GM13977 (cell line): ENCODE measurements around the gene TMOD2.

Experiments used
- DNase-seq: peaks from one replicate; pipeline ENCODE4 v3.0.0; 2012; ENCODE audit warnings: low spot score
- CTCF ChIP-seq: IDR thresholded peaks from 2 replicates; pipeline ENCODE4 v1.5.1; 2012; ENCODE audit warnings: mild to moderate bottlenecking, control low read depth; ENCODE audit not compliant: insufficient read depth; ENCODE audit errors: extremely low read depth, missing control alignments
- in situ Hi-C: fragments of 300-500 bp; cut with MboI; formaldehyde crosslinking; loops from one replicate; pipeline ENCODE4 v1.12.0; 2022; ENCODE audit warnings: low sequenced_read_pairs, low pct_unique_long_range_greater_than_20kb, mixed read lengths, inconsistent platforms; ENCODE audit not compliant: unreplicated experiment

The TMOD2 gene

GRCh38 chr15:51749307-51749706 lies 2.1 kb upstream of the TMOD2 start:
- in situ Hi-C loops = no loop called here
- TF ChIP-seq CTCF = no peak
- DNase-seq = no peak

- in situ Hi-C loops = no loop called here
- no peak for DNase-seq
- no peak for TF ChIP-seq CTCF
Observed at GRCh38 chr15:51750186-51750585, 1.2 kb upstream of the TMOD2 start.

GRCh38 chr15:51751697-51752683 lies 593 bp downstream of the TMOD2 start:
- in situ Hi-C loops = no loop called here
- no peak for TF ChIP-seq CTCF
- peak; percentile 53 for DNase-seq

- in situ Hi-C loops = no loop called here
- no peak for TF ChIP-seq CTCF
- no peak for DNase-seq
Observed at GRCh38 chr15:51752888-51753287, 1.5 kb downstream of the TMOD2 start.

- TF ChIP-seq CTCF = no peak
- DNase-seq = no peak
- in situ Hi-C loops = no loop called here
Observed at GRCh38 chr15:51754267-51754666, 2.9 kb downstream of the TMOD2 start.

GRCh38 chr15:51755790-51756189 lies 4.4 kb downstream of the TMOD2 start:
- DNase-seq = no peak
- no peak for TF ChIP-seq CTCF
- in situ Hi-C loops = no loop called here
